Measurements from ENCODE around the gene TULP4. TPM values are rescaled to one million over a fixed set of nuclear protein-coding genes. Genes with fewer than 3 reads are reported as not detected.

The TULP4 gene
- polyA plus RNA-seq, 1 donor (not counting 4 experiments of a cell fraction or from before 2014, with no cell fraction given) = 13.1 TPM

DNA sequence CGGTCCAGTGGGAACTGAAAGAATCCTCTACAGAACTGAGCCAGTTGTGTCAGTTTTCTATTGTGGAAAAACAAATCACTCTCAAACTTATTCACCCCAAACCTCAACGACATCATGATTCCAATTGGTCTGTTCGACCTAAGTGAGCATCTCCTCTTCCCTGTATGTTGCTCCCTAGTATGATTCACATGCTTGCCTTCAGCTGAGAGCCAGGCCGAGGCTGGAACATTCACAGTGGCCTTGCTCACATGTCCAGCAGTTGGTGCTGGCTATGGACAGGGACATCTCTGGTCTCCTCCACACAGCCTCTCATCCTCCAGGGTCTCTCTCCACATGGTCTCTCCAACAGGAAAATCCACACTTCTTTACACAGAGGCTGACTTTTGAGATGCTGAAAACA is 219.3 kb downstream of the TULP4 start:
- Histone ChIP-seq H3K9ac (ENCODE audit: control insufficient read depth, extremely low read depth, insufficient read depth, low read length) (no peak overlapping the region), H3K27ac (ENCODE audit: control insufficient read depth, insufficient read depth, low read length) (no peak overlapping the region), H3K9me3 (ENCODE audit: control insufficient read depth, low read depth, low read length) (peaks cover 2% of the 10 kb centered on the region), H3K4me2 (ENCODE audit: control insufficient read depth, extremely low read depth, insufficient read depth, low read depth, low read length) (no peak overlapping the region), H3K36me3 (ENCODE audit: control insufficient read depth in 2 of 2, extremely low read depth in 1 of 2, insufficient read depth in 2 of 2, low read length in 2 of 2) (no peaks in the 10 kb centered on the region), H3K4me3 (ENCODE audit: control insufficient read depth in 2 of 3, extremely low read depth in 1 of 3, insufficient read depth in 2 of 3, low read depth in 1 of 3, low read length in 3 of 3) (no peak overlapping the region), H4K20me1 (ENCODE audit: control insufficient read depth, extremely low read depth, insufficient read depth, low read length) (no peaks in the 10 kb centered on the region), H3K9me1 (ENCODE audit: control insufficient read depth, extremely low read depth, insufficient read depth, low read length) (no peaks in the 10 kb centered on the region), H3K79me2 (ENCODE audit: control insufficient read depth, insufficient read depth, low read length) (no peaks in the 10 kb centered on the region), H3K4me1 (ENCODE audit: control insufficient read depth, extremely low read depth, insufficient read depth, low read length) (no peaks in the 10 kb centered on the region), H2AFZ (ENCODE audit: control insufficient read depth, low read length) (no peak overlapping the region), H3K27me3 (ENCODE audit: control insufficient read depth, extremely low read depth, insufficient read depth, low read length) (peaks cover 12% of the 10 kb centered on the region)
- TF ChIP-seq CTCF (optimal IDR thresholded peaks at IDR 0.05 in 1 of 3, IDR thresholded peaks at IDR 0.05 in 1 of 3, conservative IDR thresholded peaks at IDR 0.05 in 1 of 3; ENCODE audit: extremely low read depth in 1 of 3, insufficient read depth in 2 of 3, low read length in 3 of 3) (no peak), EZH2 (IDR thresholded peaks at IDR 0.05; ENCODE audit: low read length) (no peak)
- DNase-seq (ENCODE audit: low read depth, low spot score) (no peak), FAIRE-seq (no peak)
- dilution Hi-C loops (cut with MboI; ENCODE audit: extremely low pct_ligation_motif_present, low sequenced_read_pairs) = no loop called here

GRCh38 chr6:158531970-158532369 is 219.7 kb downstream of the TULP4 start:
- dilution Hi-C loops (cut with MboI; ENCODE audit: extremely low pct_ligation_motif_present, low sequenced_read_pairs) = no loop called here
- no peak for TF ChIP-seq CTCF (optimal IDR thresholded peaks at IDR 0.05 in 1 of 3, IDR thresholded peaks at IDR 0.05 in 1 of 3, conservative IDR thresholded peaks at IDR 0.05 in 1 of 3; ENCODE audit: extremely low read depth in 1 of 3, insufficient read depth in 2 of 3, low read length in 3 of 3)
- no peak for TF ChIP-seq EZH2 (IDR thresholded peaks at IDR 0.05; ENCODE audit: low read length)

More at GRCh38 chr6:158531970-158532369, 219.7 kb downstream of the TULP4 start:
- Histone ChIP-seq H3K4me3 (ENCODE audit: control insufficient read depth in 2 of 3, extremely low read depth in 1 of 3, insufficient read depth in 2 of 3, low read depth in 1 of 3, low read length in 3 of 3) (no peak overlapping the region), H3K4me2 (ENCODE audit: control insufficient read depth, extremely low read depth, insufficient read depth, low read depth, low read length) (no peak overlapping the region), H3K4me1 (ENCODE audit: control insufficient read depth, extremely low read depth, insufficient read depth, low read length) (no peaks in the 10 kb centered on the region), H3K79me2 (ENCODE audit: control insufficient read depth, insufficient read depth, low read length) (no peaks in the 10 kb centered on the region), H2AFZ (ENCODE audit: control insufficient read depth, low read length) (no peak overlapping the region), H3K9me3 (ENCODE audit: control insufficient read depth, low read depth, low read length) (peaks cover 2% of the 10 kb centered on the region), H3K9ac (ENCODE audit: control insufficient read depth, extremely low read depth, insufficient read depth, low read length) (no peak overlapping the region), H3K36me3 (ENCODE audit: control insufficient read depth in 2 of 2, extremely low read depth in 1 of 2, insufficient read depth in 2 of 2, low read length in 2 of 2) (no peaks in the 10 kb centered on the region), H3K9me1 (ENCODE audit: control insufficient read depth, extremely low read depth, insufficient read depth, low read length) (no peaks in the 10 kb centered on the region), H3K27ac (ENCODE audit: control insufficient read depth, insufficient read depth, low read length) (no peak overlapping the region), H4K20me1 (ENCODE audit: control insufficient read depth, extremely low read depth, insufficient read depth, low read length) (no peaks in the 10 kb centered on the region), H3K27me3 (ENCODE audit: control insufficient read depth, extremely low read depth, insufficient read depth, low read length) (peaks cover 16% of the 10 kb centered on the region)
- DNase-seq (ENCODE audit: low read depth, low spot score) (no peak), FAIRE-seq (no peak)

Data from keratinocyte (primary cell).